GM19397 (cell line): ENCODE measurements around the gene PCDHA12.
"Not testable (repeated sequence)": the region's sequence is repeated elsewhere in the genome, so short reads cannot be mapped to it uniquely, and the experiment has no call there.

ENCODE experiments used
- ATAC-seq: cut with Tn5 transposase; IDR thresholded peaks from one replicate; pipeline ENCODE4 v1.9.1; 2021; ENCODE audit warnings: mild to moderate bottlenecking, moderate library complexity; ENCODE audit not compliant: unreplicated experiment

The PCDHA12 gene

GRCh38 chr5:140857177-140857986 lies 17.7 kb upstream of the PCDHA12 start:
- no peak for ATAC-seq

DNA sequence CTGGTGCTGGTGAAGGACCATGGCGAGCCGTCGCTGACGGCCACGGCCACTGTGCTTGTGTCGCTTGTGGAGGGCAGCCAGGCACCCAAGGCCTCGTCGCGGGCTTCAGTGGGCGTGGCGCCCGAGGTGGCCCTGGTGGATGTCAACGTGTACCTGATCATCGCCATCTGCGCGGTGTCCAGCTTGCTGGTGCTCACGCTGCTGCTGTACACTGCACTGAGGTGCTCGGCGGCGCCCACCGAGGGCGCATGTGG lies 17.2 kb upstream of the PCDHA12 start:
- ATAC-seq = no peak

GRCh38 chr5:140862441-140863295 lies 12.4 kb upstream of the PCDHA12 start:
- ATAC-seq = no peak

DNA sequence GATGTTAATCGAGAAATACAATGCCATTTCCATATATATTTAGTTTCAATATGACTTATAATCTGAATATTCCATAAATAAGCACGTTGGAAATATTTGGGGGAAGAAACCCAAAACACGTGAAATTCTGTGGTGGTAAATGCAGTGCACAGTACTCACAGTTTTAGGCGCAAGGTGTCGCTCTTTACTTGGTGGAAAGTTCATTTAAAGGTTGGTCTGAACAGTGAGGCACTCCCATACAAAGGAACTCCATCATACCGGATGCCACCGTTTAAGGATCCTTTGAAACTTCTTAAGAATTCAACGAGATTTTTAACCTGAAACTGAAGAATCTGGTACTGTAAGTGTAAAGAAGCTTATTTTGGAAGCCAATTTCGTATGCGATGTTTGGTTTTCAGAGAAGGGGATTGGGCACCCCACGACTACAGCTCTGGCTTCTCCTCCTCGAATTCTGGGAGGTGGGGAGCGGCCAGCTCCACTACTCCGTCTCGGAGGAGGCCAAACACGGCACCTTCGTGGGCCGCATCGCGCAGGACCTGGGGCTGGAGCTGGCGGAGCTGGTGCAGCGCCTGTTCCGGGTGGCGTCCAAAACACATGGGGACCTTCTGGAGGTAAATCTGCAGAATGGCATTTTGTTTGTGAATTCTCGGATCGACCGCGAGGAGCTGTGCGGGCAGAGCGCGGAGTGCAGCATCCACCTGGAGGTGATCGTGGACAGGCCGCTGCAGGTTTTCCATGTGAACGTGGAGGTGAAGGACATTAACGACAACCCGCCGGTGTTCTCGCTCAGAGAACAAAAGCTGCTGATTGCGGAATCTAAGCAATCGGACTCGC lies 6.2 kb upstream of the PCDHA12 start, which contains the start of gene PCDHA11:
Gene PCDHA11, plus strand, starts transcription at position 237 of the 834 bp plus-strand sequence. Its CDS starts 147 bp downstream, at position 384.
- no peak for ATAC-seq

- no peak for ATAC-seq
Observed at GRCh38 chr5:140869555-140869886, 5.6 kb upstream of the PCDHA12 start.

DNA sequence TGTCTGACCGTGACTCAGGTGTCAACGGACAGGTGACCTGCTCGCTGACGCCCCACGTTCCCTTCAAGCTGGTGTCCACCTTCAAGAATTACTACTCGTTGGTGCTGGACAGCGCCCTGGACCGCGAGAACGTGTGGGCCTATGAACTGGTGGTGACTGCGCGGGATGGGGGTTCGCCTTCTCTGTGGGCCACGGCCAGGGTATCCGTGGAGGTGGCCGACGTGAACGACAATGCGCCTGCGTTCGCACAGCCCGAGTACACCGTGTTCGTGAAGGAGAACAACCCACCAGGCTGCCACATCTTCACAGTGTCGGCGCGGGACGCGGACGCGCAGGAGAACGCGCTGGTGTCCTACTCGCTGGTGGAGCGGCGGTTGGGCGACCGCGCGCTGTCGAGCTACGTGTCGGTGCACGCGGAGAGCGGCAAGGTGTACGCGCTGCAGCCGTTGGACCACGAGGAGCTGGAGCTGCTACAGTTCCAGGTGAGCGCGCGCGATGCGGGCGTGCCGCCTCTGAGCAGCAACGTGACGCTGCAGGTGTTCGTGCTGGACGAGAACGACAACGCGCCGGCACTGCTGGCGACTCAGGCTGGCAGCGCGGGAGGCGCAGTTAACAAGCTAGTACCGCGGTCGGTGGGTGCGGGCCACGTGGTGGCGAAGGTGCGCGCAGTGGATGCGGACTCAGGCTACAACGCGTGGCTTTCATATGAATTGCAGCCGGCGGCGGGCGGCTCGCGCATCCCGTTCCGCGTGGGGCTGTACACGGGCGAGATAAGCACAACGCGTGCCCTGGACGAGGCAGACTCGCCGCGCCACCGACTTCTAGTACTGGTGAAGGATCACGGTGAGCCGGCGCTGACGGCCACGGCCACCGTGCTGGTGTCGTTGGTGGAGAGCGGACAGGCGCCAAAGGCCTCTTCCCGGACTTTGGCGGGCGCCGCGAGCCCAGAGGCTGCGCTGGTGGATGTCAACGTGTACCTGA lies 4.6 kb upstream of the PCDHA12 start:
- no peak for ATAC-seq

- ATAC-seq = not testable (repeated sequence)
Observed at GRCh38 chr5:140876541-140877261, 1.6 kb downstream of the PCDHA12 start.

DNA sequence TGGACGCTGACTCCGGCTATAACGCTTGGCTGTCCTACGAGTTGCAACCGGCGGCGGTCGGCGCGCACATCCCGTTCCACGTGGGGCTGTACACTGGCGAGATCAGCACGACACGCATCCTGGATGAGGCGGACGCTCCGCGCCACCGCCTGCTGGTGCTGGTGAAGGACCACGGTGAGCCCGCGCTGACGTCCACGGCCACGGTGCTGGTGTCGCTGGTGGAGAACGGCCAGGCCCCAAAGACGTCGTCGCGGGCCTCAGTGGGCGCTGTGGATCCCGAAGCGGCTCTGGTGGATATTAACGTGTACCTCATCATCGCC lies 2.1 kb downstream of the PCDHA12 start:
- no peak for ATAC-seq

DNA sequence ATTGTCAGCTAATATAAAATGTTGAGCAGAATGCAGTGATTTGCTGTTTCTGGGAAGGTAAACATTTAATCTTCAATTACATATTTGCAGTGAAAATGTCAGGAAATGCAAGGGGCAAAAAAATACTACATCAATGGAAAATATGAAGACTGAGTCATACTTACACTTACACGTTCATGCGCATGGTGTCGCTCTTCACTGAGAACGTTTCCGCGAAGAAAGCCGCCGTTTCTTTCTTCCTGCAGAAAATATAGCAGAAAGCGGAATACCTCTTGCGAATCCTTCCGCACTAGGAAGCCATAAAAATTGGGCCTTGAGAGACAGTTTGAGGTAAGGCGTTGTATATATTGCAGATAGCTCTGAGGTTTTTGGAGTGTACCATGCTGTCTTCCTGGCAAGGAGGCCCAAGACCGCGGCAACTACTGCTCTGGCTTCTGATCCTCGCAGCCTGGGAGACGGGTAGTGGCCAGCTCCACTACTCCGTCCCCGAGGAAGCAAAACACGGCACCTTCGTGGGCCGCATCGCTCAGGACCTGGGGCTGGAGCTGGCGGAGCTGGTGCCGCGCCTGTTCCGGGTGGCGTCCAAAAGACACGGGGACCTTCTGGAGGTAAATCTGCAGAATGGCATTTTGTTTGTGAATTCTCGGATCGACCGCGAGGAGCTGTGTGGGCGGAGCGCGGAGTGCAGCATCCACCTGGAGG lies 6.9 kb downstream of the PCDHA12 start, which contains the start of gene PCDHA13:
Gene PCDHA13, plus strand, starts transcription at position 236 of the 702 bp plus-strand sequence. Its CDS starts 145 bp downstream, at position 381.
- ATAC-seq = no peak

DNA sequence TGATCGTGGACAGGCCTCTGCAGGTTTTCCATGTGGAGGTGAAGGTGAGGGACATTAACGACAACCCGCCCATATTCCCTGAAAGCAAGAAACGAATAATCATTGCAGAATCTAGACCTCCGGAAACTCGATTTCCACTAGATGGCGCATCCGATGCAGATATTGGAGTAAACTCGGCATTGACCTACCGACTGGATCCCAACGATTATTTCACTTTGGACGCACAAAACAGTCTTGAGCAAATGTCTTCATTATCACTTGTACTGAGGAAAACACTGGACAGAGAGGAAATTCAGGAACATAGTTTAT lies 7.4 kb downstream of the PCDHA12 start:
- no peak for ATAC-seq

GRCh38 chr5:140883373-140883772 lies 8.3 kb downstream of the PCDHA12 start:
- ATAC-seq = no peak

DNA sequence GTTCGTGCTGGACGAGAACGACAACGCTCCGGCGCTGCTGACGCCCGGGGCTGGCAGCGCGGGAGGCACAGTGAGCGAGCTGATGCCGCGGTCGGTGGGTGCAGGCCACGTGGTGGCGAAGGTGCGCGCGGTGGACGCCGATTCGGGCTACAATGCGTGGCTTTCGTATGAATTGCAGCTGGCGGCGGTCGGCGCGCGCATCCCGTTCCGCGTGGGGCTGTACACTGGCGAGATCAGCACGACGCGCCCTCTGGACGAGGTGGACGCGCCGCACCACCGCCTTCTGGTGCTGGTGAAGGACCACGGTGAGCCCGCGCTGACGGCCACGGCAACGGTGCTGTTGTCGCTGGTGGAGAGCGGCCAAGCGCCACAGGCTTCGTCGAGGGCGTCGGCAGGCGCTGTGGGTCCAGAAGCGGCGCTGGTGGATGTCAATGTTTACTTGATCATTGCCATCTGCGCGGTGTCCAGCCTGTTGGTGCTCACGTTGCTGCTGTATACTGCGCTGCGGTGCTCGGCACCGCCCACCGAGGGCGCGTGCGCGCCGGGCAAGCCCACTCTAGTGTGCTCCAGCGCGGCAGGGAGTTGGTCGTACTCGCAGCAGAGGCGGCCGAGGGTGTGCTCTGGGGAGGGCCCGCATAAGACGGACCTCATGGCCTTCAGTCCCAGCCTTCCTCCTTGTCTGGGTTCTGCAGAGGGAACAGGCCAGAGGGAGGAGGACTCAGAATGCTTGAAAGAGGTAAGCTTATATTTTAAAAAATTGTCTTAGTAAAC lies 9.0 kb downstream of the PCDHA12 start:
- ATAC-seq = no peak

GRCh38 chr5:140916325-140916724 lies 41.2 kb downstream of the PCDHA12 start:
- ATAC-seq = no peak

GRCh38 chr5:140923601-140924000 lies 48.5 kb downstream of the PCDHA12 start:
- ATAC-seq = no peak

DNA sequence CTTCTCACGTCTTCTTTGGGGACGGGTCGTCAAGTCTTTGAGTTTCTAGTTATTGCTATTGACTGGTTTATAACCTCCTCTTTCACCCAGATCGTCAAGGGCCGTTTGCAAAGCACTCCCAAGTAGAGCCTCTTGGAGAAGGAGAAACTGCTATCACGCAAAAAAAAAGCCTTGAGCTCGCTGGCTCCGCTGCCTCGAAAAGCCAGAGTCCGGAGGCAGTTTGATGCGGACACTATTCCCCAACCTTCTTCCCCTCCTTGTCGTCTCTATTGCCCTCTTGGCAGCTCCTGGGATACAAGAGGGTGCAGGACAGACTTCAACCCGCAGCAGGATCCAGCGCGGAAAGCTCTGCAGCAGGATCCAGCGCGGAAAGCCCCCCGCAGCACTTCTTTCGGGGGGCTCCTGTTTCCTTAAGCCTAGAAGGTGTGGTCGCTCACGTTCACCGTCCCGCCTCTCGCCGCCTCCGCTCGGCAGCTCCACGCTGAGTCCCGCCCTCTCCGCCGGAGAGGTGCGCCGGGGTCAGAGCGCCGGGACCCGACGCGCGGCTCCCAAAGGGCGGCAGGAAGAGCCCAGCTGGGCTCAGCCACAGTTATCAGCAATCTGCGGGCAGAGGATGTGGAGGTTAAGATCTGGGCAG lies 50.8 kb downstream of the PCDHA12 start, which contains the start of gene PCDHAC1:
Gene PCDHAC1, plus strand, starts transcription at position 494 of the 637 bp plus-strand sequence. CDS start 594 bp downstream, outside the sequence.
- ATAC-seq = no peak

GRCh38 chr5:140926443-140927227 lies 51.5 kb downstream of the PCDHA12 start:
- no peak for ATAC-seq

DNA sequence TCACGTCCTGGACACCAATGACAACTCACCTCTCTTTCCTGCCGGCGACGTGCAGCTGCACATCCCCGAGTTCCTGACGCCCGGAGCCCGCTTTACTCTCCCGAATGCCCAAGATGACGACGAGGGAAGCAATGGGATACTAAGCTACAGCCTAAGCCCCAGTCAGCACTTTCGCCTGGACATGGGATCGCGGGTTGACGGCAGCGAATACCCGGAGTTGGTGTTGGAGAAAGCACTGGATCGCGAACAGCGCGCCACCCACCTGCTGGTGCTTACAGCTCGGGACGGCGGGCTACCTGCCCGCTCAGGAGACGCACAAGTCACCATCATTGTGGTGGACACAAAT lies 52.1 kb downstream of the PCDHA12 start:
- no peak for ATAC-seq
